ENCODE data around the gene HAUS6.

DNA sequence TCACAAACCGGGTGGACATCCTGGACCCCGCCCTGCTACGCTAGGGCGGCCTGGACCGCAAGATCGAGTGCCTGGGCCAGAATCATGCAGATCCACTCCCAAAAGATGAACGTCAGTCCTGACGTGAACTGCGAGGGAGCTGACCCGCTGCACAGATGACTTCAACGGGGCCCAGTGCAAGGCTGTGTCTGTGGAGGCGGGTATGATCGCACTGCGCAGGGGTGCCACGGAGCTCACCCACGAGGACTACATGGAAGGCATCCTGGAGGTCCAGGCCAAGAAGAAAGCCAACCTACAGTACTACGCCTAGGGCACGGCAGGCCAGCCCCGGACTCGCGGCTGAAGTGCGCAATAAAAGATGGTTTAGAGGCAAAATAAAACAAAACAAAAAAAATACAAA lies 74.9 kb downstream of the HAUS6 start:
- TF ChIP-seq, protein P1, sequence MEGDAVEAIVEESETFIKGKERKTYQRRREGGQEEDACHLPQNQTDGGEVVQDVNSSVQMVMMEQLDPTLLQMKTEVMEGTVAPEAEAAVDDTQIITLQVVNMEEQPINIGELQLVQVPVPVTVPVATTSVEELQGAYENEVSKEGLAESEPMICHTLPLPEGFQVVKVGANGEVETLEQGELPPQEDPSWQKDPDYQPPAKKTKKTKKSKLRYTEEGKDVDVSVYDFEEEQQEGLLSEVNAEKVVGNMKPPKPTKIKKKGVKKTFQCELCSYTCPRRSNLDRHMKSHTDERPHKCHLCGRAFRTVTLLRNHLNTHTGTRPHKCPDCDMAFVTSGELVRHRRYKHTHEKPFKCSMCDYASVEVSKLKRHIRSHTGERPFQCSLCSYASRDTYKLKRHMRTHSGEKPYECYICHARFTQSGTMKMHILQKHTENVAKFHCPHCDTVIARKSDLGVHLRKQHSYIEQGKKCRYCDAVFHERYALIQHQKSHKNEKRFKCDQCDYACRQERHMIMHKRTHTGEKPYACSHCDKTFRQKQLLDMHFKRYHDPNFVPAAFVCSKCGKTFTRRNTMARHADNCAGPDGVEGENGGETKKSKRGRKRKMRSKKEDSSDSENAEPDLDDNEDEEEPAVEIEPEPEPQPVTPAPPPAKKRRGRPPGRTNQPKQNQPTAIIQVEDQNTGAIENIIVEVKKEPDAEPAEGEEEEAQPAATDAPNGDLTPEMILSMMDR (IDR thresholded peaks at IDR 0.05; ENCODE audit: insufficient read depth, low read length): no peak
- TF ChIP-seq, protein P2, sequence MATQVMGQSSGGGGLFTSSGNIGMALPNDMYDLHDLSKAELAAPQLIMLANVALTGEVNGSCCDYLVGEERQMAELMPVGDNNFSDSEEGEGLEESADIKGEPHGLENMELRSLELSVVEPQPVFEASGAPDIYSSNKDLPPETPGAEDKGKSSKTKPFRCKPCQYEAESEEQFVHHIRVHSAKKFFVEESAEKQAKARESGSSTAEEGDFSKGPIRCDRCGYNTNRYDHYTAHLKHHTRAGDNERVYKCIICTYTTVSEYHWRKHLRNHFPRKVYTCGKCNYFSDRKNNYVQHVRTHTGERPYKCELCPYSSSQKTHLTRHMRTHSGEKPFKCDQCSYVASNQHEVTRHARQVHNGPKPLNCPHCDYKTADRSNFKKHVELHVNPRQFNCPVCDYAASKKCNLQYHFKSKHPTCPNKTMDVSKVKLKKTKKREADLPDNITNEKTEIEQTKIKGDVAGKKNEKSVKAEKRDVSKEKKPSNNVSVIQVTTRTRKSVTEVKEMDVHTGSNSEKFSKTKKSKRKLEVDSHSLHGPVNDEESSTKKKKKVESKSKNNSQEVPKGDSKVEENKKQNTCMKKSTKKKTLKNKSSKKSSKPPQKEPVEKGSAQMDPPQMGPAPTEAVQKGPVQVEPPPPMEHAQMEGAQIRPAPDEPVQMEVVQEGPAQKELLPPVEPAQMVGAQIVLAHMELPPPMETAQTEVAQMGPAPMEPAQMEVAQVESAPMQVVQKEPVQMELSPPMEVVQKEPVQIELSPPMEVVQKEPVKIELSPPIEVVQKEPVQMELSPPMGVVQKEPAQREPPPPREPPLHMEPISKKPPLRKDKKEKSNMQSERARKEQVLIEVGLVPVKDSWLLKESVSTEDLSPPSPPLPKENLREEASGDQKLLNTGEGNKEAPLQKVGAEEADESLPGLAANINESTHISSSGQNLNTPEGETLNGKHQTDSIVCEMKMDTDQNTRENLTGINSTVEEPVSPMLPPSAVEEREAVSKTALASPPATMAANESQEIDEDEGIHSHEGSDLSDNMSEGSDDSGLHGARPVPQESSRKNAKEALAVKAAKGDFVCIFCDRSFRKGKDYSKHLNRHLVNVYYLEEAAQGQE (IDR thresholded peaks at IDR 0.05; ENCODE audit: insufficient replicate concordance, low read depth): no peak
- no peak for TF ChIP-seq POLR2AphosphoS5 (IDR thresholded peaks at IDR 0.05; ENCODE audit: low read depth)
- TF ChIP-seq GABPA (IDR thresholded peaks at IDR 0.05; ENCODE audit: low read depth): no peak
